Measurements from ENCODE around the gene EAF1.

GRCh38 chr3:15486020-15486419 lies 58.6 kb downstream of the EAF1 start:
- TF ChIP-seq CTCF (conservative IDR thresholded peaks at IDR 0.05 in 1 of 2, IDR thresholded peaks at IDR 0.05 in 1 of 2; ENCODE audit: extremely low read depth in 1 of 2, insufficient read depth in 1 of 2, low read depth in 1 of 2, low read length in 2 of 2): no peak
- no peak for TF ChIP-seq EZH2 (IDR thresholded peaks at IDR 0.05; ENCODE audit: borderline replicate concordance, low read length)

Data from mammary epithelial cell (primary cell).